NB4 (cell line): ENCODE results near the gene GDPGP1.

ENCODE experiments used
- DNase-seq: peaks from one replicate; pipeline ENCODE4 v3.0.0; 2010; ENCODE audit warnings: low read depth
- H3K4me3 ChIP-seq: one replicate; pipeline ENCODE4 v1.5.1; 2011; ENCODE audit warnings: mild to moderate bottlenecking, low read depth, low read length, moderate library complexity
- MYC ChIP-seq: IDR thresholded peaks from 2 replicates; pipeline ENCODE4 v1.6.1; 2011; ENCODE audit warnings: low read depth, low read length
- POLR2A ChIP-seq: IDR thresholded peaks from 2 replicates; pipeline ENCODE4 v1.6.1; 2011; ENCODE audit warnings: mild to moderate bottlenecking; ENCODE audit not compliant: insufficient read length; ENCODE audit errors: extremely low read depth
- TF ChIP-seq, protein P1 (sequence below): IDR thresholded peaks from 2 replicates; pipeline ENCODE4 v1.6.1; 2011; ENCODE audit warnings: low read depth, low read length
- TF ChIP-seq, protein P2 (sequence below): IDR thresholded peaks from one replicate; pipeline ENCODE4 v1.5.1; 2012; ENCODE audit warnings: low read depth, low read length

GDPGP1 gene

DNA sequence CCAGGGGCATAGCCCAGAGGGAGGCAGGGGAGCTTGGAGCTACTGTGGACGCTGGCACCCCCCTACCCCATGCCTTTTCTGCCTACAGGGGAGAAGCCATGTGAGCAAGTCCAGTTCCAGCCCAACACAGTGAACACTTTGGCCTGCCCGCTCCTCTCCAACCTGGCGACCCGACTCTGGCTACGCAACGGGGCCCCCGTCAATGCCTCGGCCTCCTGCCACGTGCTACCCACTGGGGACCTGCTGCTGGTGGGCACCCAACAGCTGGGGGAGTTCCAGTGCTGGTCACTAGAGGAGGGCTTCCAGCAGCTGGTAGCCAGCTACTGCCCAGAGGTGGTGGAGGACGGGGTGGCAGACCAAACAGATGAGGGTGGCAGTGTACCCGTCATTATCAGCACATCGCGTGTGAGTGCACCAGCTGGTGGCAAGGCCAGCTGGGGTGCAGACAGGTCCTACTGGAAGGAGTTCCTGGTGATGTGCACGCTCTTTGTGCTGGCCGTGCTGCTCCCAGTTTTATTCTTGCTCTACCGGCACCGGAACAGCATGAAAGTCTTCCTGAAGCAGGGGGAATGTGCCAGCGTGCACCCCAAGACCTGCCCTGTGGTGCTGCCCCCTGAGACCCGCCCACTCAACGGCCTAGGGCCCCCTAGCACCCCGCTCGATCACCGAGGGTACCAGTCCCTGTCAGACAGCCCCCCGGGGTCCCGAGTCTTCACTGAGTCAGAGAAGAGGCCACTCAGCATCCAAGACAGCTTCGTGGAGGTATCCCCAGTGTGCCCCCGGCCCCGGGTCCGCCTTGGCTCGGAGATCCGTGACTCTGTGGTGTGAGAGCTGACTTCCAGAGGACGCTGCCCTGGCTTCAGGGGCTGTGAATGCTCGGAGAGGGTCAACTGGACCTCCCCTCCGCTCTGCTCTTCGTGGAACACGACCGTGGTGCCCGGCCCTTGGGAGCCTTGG is 5.9 kb upstream of the GDPGP1 start:
- TF ChIP-seq MYC (no peak), POLR2A (no peak)
- TF ChIP-seq, protein P1, sequence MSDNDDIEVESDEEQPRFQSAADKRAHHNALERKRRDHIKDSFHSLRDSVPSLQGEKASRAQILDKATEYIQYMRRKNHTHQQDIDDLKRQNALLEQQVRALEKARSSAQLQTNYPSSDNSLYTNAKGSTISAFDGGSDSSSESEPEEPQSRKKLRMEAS = no peak
- TF ChIP-seq, protein P2, sequence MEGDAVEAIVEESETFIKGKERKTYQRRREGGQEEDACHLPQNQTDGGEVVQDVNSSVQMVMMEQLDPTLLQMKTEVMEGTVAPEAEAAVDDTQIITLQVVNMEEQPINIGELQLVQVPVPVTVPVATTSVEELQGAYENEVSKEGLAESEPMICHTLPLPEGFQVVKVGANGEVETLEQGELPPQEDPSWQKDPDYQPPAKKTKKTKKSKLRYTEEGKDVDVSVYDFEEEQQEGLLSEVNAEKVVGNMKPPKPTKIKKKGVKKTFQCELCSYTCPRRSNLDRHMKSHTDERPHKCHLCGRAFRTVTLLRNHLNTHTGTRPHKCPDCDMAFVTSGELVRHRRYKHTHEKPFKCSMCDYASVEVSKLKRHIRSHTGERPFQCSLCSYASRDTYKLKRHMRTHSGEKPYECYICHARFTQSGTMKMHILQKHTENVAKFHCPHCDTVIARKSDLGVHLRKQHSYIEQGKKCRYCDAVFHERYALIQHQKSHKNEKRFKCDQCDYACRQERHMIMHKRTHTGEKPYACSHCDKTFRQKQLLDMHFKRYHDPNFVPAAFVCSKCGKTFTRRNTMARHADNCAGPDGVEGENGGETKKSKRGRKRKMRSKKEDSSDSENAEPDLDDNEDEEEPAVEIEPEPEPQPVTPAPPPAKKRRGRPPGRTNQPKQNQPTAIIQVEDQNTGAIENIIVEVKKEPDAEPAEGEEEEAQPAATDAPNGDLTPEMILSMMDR = no peak
- H3K4me3 ChIP-seq = no peak overlapping the region
- DNase-seq = no peak

GRCh38 chr15:90228960-90229359 is 5.0 kb upstream of the GDPGP1 start:
- no peak for DNase-seq
- H3K4me3 ChIP-seq = no peak overlapping the region
- no peak for TF ChIP-seq POLR2A

DNA sequence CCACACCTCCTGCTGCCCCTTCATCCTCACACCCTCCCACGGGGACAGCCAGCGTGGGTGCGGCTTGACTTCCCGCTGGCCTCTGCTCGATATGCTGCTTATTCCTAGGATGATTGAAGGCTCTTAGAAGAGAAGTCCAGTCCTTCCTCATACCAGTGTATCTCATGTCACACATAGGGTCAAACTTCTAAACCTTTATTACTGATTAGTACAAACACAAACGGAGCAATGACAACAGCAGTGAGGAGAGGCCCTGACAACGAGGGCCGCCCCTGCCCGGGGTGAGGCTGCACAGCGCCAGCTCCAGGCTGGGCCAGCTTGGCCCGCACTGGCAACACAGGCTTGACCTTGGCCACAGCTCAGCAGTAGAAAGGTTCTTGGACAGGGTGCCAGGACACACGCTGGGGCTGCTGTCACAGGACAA is 3.9 kb upstream of the GDPGP1 start:
- TF ChIP-seq, protein P1 = no peak
- TF ChIP-seq POLR2A (no peak), MYC (no peak)
- TF ChIP-seq, protein P2 = no peak
- no peak for DNase-seq
- no peak overlapping the region for H3K4me3 ChIP-seq

DNA sequence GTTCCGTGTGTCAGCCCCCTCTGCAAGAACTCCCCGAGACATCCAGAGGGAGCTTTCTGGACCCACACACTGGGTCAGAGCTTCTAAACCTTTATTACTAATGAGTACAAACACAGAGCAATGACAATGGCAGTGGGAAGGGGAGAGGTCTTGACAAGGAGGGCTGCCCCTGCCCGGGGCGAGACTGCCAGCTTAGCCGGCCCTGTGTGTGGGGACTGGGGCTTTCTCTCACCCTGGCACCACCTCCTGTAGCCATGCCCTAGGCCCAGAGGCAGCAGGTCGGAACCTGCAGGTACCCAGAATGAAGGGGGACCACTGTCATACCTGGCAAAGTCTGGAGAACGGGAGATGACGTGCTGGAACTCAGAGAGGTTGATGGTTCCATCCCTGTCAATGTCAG is 3.4 kb upstream of the GDPGP1 start:
- no peak overlapping the region for H3K4me3 ChIP-seq
- TF ChIP-seq, protein P1 = no peak
- TF ChIP-seq, protein P2 = no peak
- no peak for TF ChIP-seq MYC
- no peak for TF ChIP-seq POLR2A
- no peak for DNase-seq

DNA sequence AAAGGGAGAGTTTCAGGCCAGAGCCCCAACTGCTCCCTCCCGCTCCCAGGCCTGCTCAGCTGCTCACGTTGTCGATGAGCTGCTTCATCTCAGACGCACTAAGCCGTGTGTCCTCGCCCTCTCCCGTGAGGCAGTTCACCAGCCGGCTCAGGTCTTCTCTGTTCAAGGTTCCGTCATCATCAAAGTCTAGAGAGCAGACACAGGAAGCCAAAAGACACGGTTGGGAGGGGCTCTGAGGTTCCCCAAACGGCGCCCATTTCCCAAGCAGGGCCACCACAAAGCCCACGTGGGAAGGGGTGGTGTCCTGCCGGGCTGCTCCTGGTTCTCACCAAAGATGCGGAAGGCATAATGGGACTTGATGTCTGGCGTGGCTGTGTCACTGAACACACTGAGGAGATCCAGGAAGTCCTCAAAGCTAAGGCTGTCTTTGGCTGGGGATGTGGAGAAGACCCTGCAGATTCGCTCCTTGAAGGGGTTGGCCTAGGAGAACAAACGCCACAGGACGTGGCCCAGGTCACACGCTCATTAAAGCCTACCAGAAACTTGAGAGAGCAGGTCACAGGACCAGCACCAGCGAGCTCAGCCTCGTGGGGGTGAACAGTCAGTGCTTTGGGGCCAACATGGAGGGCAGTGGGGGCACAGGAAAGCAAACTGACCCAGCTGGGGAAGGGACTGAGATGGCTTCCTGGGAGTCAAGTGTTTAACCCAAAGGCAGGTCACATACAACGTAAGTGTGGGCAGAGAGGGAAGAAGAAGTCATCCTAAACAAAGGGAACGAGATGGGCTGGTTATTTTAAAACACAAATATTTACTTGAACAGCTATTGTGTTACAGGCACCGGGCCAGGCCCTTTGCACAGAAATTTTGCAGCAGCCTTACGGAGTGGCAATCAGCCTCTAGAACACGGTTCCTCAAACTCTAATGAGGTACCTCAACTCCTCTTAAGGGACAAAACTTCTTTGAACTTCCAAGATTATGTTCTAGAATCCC is 2.7 kb upstream of the GDPGP1 start:
- DNase-seq = no peak
- TF ChIP-seq, protein P2 = no peak
- TF ChIP-seq, protein P1 = no peak
- no peak overlapping the region for H3K4me3 ChIP-seq

GRCh38 chr15:90232196-90232595 is 1.8 kb upstream of the GDPGP1 start:
- DNase-seq = no peak
- no peak for TF ChIP-seq POLR2A
- no peak for TF ChIP-seq MYC
- TF ChIP-seq, protein P1 = no peak
- TF ChIP-seq, protein P2 = no peak
- peak overlapping the region; percentile 96 for H3K4me3 ChIP-seq
